Central memory CD8-positive, alpha-beta T cell (primary cell): ENCODE measurements around the gene UGT8.
"Not testable (repeated sequence)": the region's sequence is repeated elsewhere in the genome, so short reads cannot be mapped to it uniquely, and the experiment has no call there.

Experiments
- ATAC-seq: fragments of 150-1000 bp; cut with Tn5 transposase; replicated peaks from 2 replicates; pipeline ENCODE4 v1.10.0; 2022; ENCODE audit warnings: mild to moderate bottlenecking, moderate FRiP score, moderate number of reproducible peaks; ENCODE audit not compliant: poor library complexity, severe bottlenecking; ENCODE audit errors: extremely low read depth
- DNase-seq, 2 donors: peaks; one replicate each; pipeline ENCODE4 v3.0.0; 2021; ENCODE audit warnings: low spot score in 2 of 2
- H3K27ac Mint-ChIP-seq: one replicate; pipeline ENCODE4 v1.8.0; 2022; ENCODE audit warnings: low read depth, mild to moderate bottlenecking, moderate library complexity, mixed read lengths
- H3K27me3 Mint-ChIP-seq: one replicate; pipeline ENCODE4 v1.8.0; 2022; ENCODE audit warnings: mixed read lengths
- H3K36me3 Mint-ChIP-seq: one replicate; pipeline ENCODE4 v1.8.0; 2022; ENCODE audit warnings: mild to moderate bottlenecking, moderate library complexity, mixed read lengths; ENCODE audit not compliant: insufficient read depth
- H3K4me1 Mint-ChIP-seq: one replicate; pipeline ENCODE4 v1.8.0; 2022; ENCODE audit warnings: mixed read lengths
- H3K4me3 Mint-ChIP-seq: one replicate; pipeline ENCODE4 v1.8.0; 2022; ENCODE audit warnings: mild to moderate bottlenecking, moderate library complexity, mixed read lengths
- H3K9me3 Mint-ChIP-seq: one replicate; pipeline ENCODE4 v1.8.0; 2022; ENCODE audit warnings: mixed read lengths

The UGT8 gene

DNA sequence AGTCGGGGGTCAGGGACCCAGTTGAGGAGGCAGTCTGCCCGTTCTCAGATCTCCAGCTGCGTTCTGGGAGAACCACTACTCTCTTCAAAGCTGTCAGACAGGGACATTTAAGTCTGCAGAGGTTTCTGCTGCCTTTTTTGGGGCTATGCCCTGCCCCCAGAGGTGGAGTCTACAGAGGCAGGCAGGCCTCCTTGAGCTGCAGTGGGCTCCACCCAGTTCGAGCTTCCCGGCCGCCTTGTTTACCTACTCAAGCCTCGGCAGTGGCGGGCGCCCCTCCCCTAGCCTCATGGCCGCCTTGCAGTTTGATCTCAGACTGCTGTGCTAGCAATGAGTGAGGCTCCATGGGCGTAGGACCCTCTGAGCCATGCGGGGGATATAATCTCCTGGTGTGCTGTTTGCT is 17.4 kb downstream of the UGT8 start:
- H3K4me1 Mint-ChIP-seq, H3K36me3 Mint-ChIP-seq, ATAC-seq: not testable (repeated sequence)

DNA sequence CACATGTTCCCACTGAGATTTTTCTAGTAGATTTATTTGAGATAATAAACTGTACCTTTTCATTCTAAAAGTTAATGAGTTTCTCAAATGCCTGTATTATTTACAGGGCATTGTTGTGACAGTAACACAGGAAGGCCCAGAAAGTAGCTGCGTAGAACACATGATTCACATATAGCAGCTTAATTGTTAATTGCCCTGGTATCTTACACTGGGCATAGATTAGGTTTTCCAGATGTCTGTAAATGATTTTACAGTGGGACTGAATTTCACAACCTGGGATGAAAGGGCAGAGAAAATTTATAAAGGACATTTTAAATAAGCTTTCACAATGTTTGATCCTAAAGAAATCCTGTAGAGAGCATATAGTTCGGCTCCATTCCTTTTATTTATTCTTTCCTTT is 27.6 kb downstream of the UGT8 start:
- DNase-seq: no peak
- Mint-ChIP-seq H3K9me3 (no peaks in the 10 kb centered on the region), H3K4me1 (no peaks in the 10 kb centered on the region), H3K36me3 (no peaks in the 10 kb centered on the region), H3K4me3 (no peak overlapping the region), H3K27me3 (no peaks in the 10 kb centered on the region), H3K27ac (no peak overlapping the region)
- no peak for ATAC-seq

More for the DNA sequence above, 17.4 kb downstream of the UGT8 start:
- not testable (repeated sequence) for H3K4me3 Mint-ChIP-seq, DNase-seq, H3K27ac Mint-ChIP-seq, H3K9me3 Mint-ChIP-seq, H3K27me3 Mint-ChIP-seq

- Mint-ChIP-seq H3K36me3 (no peaks in the 10 kb centered on the region), H3K27ac (no peak overlapping the region), H3K4me3 (no peak overlapping the region), H3K27me3 (no peaks in the 10 kb centered on the region), H3K4me1 (no peaks in the 10 kb centered on the region), H3K9me3 (no peaks in the 10 kb centered on the region)
- ATAC-seq: no peak
- DNase-seq: no peak
These were observed 37.8 kb downstream of the UGT8 start for GRCh38 chr4:114636192-114636935.

- no peaks in the 10 kb centered on the region for H3K36me3 Mint-ChIP-seq
- no peak overlapping the region for H3K4me3 Mint-ChIP-seq
- H3K27ac Mint-ChIP-seq: no peak overlapping the region
- H3K4me1 Mint-ChIP-seq: no peaks in the 10 kb centered on the region
- no peaks in the 10 kb centered on the region for H3K9me3 Mint-ChIP-seq
- ATAC-seq (no peak), DNase-seq (no peak)
- no peaks in the 10 kb centered on the region for H3K27me3 Mint-ChIP-seq
These were observed 43.7 kb downstream of the UGT8 start for GRCh38 chr4:114642173-114642780.

DNA sequence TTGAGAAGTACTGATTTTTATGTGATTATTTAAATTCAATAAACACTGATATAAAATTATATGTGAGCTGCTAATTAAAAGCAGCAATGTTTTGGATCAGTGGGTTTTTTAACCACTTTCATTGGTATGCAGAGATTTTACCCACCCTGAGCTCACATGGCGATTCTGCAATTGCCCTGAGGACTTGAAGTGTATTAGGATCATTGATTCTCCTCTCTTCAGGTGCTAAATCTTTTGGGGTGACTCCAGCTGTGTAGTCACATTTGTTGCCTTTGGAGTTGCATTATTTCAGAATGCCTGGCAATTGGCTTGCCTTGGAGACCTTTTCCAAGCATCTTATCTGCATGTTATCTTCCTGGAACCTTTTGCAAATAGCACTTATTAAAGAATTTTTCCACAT is 51.3 kb downstream of the UGT8 start:
- no peaks in the 10 kb centered on the region for H3K4me1 Mint-ChIP-seq
- H3K27ac Mint-ChIP-seq: no peak overlapping the region
- H3K4me3 Mint-ChIP-seq: no peak overlapping the region
- H3K27me3 Mint-ChIP-seq: no peaks in the 10 kb centered on the region
- DNase-seq (no peak), ATAC-seq (no peak)
- H3K9me3 Mint-ChIP-seq: no peaks in the 10 kb centered on the region
- H3K36me3 Mint-ChIP-seq: no peaks in the 10 kb centered on the region

GRCh38 chr4:114653675-114654074 is 55.1 kb downstream of the UGT8 start:
- DNase-seq: no peak
- H3K27ac Mint-ChIP-seq: no peak overlapping the region
- H3K9me3 Mint-ChIP-seq: no peaks in the 10 kb centered on the region
- no peak for ATAC-seq
- no peaks in the 10 kb centered on the region for H3K27me3 Mint-ChIP-seq
- no peak overlapping the region for H3K4me3 Mint-ChIP-seq
- no peaks in the 10 kb centered on the region for H3K36me3 Mint-ChIP-seq
- no peaks in the 10 kb centered on the region for H3K4me1 Mint-ChIP-seq

DNA sequence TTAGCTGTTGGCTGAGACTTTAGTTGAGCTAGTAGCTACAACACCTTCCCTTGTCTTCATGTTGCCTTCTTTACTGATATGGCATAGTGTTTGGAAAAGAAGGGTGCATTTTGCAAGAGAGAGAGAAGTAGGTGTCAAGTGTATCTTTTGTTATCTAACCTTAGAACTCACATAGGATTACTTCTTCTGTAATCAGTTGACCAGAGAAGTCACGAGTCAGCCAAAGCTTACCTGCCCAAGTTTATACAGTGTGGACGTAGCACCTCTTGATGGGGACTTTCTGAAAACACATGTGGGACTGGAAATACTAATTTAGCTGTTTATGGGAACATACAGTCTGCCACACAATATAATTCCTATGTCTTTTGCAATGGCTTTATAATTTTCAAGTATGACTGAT is 56.0 kb downstream of the UGT8 start:
- DNase-seq (no peak), ATAC-seq (no peak)
- no peaks in the 10 kb centered on the region for H3K27me3 Mint-ChIP-seq
- H3K4me3 Mint-ChIP-seq: no peak overlapping the region
- H3K9me3 Mint-ChIP-seq: no peaks in the 10 kb centered on the region
- no peaks in the 10 kb centered on the region for H3K36me3 Mint-ChIP-seq
- no peaks in the 10 kb centered on the region for H3K4me1 Mint-ChIP-seq
- H3K27ac Mint-ChIP-seq: no peak overlapping the region

DNA sequence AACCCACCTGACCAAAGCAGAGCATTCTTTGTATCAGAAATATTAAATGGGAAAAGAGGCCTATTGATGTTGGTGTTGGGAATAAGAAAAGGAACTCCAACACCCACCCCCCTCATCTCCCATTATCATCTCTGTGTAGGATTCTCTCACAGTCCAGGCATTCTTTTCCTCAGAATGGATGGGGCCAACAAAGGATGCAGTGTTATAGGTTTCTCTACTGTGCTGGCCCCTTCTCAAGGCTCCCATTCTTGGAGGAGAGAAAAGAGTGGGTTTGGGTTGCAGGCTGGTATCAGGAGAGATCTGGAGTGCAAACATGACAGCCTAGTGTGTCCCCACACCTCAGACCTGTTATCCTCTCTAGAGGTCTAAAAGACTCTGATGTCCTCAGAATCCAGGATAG is 59.6 kb downstream of the UGT8 start:
- Mint-ChIP-seq H3K4me3 (no peak overlapping the region), H3K27me3 (no peaks in the 10 kb centered on the region), H3K4me1 (no peaks in the 10 kb centered on the region), H3K36me3 (no peaks in the 10 kb centered on the region), H3K9me3 (no peaks in the 10 kb centered on the region), H3K27ac (no peak overlapping the region)
- DNase-seq (no peak), ATAC-seq (no peak)

DNA sequence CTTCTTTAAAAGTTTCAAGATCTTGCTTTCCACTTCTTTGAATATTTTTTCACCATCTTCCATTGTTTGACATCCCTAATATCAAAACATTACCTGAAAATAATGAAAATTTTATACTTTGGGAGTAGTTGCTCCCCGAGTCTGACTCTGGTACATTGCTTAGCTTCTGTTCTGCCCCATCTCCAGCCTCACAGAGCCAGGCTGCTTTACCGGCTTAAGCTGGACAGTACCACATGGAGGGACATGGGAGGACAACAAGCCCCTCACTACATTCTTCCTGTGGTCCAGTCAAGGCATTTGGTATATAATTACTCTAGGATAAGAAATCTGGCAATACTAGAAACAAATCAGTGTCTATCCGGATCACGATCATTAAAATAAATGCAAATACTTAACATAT is 60.2 kb downstream of the UGT8 start:
- Mint-ChIP-seq H3K36me3 (no peaks in the 10 kb centered on the region), H3K4me1 (no peaks in the 10 kb centered on the region), H3K27me3 (no peaks in the 10 kb centered on the region), H3K27ac (no peak overlapping the region), H3K4me3 (no peak overlapping the region), H3K9me3 (no peaks in the 10 kb centered on the region)
- DNase-seq (no peak), ATAC-seq (no peak)

DNA sequence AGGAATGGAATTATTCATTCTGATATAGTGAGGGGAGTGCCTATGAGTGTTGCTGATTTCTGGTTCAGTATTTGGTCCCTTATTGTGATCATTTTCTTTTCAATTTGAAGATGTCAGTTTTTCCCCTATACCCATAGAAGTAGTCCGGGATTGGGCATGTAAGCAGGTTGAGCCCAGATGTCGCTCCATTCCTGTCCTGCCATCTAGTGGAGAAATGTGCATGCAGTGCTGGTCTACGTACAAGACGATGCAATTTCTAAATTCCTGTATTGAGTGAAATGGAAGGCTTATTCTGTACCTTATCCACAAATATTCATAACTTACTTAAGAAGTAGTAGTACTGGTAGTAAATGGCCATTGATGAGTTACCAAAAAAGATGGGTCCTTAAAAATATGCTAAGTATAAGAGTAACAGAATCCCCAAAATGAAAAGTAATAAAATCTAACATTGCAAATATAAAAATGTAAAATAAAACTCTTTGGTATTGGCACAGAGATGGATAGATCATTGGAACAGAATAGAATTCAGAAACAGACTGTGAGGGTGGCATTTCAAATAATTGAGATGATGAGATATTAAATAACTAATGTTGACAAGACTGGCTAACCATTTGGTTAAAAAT is 60.9 kb downstream of the UGT8 start:
- no peaks in the 10 kb centered on the region for H3K9me3 Mint-ChIP-seq
- ATAC-seq: no peak
- no peaks in the 10 kb centered on the region for H3K4me1 Mint-ChIP-seq
- no peak overlapping the region for H3K4me3 Mint-ChIP-seq
- H3K27me3 Mint-ChIP-seq: no peaks in the 10 kb centered on the region
- DNase-seq: no peak
- H3K27ac Mint-ChIP-seq: no peak overlapping the region
- H3K36me3 Mint-ChIP-seq: no peaks in the 10 kb centered on the region

DNA sequence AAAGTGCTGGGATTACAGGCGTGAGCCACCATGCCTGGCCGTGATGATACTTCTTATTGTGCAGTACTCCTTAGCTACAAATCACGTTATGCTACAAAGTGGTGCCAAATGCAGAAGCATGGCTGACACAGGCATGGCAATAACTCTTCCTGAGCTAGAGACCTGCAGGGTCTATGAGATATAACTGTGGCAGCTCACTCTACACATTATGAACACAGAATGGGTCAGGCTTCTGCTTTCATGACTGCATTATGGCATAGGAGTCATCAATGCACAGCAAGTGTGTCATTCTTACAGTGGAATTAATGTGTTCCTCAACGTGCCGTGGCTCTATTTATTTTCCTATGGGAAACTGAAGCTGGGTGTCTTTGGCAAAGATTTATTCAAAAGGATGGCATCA is 64.5 kb downstream of the UGT8 start:
- ATAC-seq (no peak), DNase-seq (no peak)
- no peaks in the 10 kb centered on the region for H3K4me1 Mint-ChIP-seq
- H3K4me3 Mint-ChIP-seq: no peak overlapping the region
- H3K36me3 Mint-ChIP-seq: no peaks in the 10 kb centered on the region
- H3K9me3 Mint-ChIP-seq: no peaks in the 10 kb centered on the region
- no peaks in the 10 kb centered on the region for H3K27me3 Mint-ChIP-seq
- H3K27ac Mint-ChIP-seq: no peak overlapping the region

DNA sequence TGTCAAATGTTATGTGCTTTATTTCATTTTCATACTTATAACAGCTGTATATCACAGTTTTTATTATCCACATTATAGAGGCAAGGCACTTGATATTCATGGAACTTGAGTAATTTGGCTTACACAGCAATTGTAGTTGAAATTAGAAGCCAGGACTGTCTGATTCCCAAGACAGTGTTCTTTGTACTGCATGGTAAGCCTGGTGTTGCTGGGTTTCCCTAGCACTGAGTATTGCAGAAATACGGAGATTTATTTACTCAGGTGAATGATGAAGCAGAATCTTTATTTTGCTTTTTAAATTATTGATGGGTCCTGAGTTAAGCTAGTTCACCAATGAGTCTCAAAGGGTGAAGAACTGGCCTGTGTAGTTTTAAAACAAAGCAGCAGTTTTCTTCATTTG is 70.0 kb downstream of the UGT8 start:
- no peaks in the 10 kb centered on the region for H3K36me3 Mint-ChIP-seq

DNA sequence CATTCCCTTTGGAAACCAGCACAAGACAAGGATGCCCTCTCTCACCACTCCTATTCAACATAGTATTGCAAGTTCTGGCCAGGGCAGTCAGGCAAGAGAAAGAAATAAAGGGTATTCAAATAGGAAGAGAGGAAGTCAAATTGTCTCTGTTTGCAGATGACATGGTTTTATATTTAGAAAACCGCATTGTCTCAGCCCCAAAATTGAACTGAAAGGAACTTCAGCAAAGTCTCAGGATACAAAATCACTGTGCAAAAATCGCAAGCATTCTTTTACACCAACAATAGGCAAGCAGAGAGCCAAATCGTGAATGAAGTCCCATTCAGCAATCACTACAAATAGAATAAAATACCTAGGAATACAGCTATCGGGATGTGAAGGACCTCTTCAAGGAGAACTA is 72.1 kb downstream of the UGT8 start:
- H3K4me3 Mint-ChIP-seq, ATAC-seq, H3K4me1 Mint-ChIP-seq, DNase-seq, H3K9me3 Mint-ChIP-seq, H3K27me3 Mint-ChIP-seq, H3K36me3 Mint-ChIP-seq, H3K27ac Mint-ChIP-seq: not testable (repeated sequence)

More for the DNA sequence above, 70.0 kb downstream of the UGT8 start:
- Mint-ChIP-seq H3K27me3 (no peaks in the 10 kb centered on the region), H3K27ac (no peak overlapping the region), H3K4me3 (no peak overlapping the region), H3K9me3 (no peaks in the 10 kb centered on the region), H3K4me1 (no peaks in the 10 kb centered on the region)
- no peak for DNase-seq
- no peak for ATAC-seq
